ENCODE results near the gene CATSPERZ. TPM values are rescaled to one million over a fixed set of nuclear protein-coding genes. Genes with fewer than 3 reads are reported as not detected.

CATSPERZ gene
- total RNA-seq, 1 donor from 2014 or later: 1.0 TPM

DNA sequence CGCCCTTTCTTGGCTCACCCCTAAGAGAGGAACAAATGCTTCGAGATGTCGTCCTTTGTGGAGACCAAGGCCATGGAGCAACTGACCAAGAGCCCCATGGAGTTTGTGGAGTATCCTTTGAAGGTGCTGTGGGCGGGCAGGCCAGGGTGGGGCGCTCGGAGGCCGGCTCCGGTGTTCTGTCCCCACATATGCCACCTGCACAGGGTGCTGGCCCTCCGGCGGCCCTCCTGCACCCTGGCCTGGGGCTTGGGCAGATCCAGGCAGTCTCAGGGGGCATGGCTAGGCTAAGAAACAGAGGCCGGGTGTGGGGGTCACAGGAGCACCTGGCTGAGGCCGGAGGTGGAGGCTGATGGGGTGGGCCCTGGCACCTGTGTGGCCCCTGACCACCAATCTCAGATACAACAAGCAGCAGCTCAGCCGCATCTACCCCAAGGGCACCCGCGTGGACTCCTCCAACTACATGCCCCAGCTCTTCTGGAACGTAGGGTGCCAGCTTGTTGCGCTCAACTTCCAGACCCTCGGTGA is 38.5 kb upstream of the CATSPERZ start:
- no peaks in the 10 kb centered on the region for H3K9me3 Mint-ChIP-seq (ENCODE audit: low read depth)
- DNase-seq (ENCODE audit: low spot score): no peak
- H3K27ac Mint-ChIP-seq (ENCODE audit: unreplicated experiment): peak overlapping the region; percentile 17
- H3K36me3 Mint-ChIP-seq (ENCODE audit: low read depth): peaks cover 38% of the 10 kb centered on the region
- H3K27me3 Mint-ChIP-seq (ENCODE audit: low read depth): no peaks in the 10 kb centered on the region
- H3K4me1 Mint-ChIP-seq (ENCODE audit: low read depth): peaks cover 5% of the 10 kb centered on the region
- TF ChIP-seq, protein P1, sequence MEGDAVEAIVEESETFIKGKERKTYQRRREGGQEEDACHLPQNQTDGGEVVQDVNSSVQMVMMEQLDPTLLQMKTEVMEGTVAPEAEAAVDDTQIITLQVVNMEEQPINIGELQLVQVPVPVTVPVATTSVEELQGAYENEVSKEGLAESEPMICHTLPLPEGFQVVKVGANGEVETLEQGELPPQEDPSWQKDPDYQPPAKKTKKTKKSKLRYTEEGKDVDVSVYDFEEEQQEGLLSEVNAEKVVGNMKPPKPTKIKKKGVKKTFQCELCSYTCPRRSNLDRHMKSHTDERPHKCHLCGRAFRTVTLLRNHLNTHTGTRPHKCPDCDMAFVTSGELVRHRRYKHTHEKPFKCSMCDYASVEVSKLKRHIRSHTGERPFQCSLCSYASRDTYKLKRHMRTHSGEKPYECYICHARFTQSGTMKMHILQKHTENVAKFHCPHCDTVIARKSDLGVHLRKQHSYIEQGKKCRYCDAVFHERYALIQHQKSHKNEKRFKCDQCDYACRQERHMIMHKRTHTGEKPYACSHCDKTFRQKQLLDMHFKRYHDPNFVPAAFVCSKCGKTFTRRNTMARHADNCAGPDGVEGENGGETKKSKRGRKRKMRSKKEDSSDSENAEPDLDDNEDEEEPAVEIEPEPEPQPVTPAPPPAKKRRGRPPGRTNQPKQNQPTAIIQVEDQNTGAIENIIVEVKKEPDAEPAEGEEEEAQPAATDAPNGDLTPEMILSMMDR (IDR thresholded peaks at IDR 0.05): no peak
- H3K4me3 Mint-ChIP-seq (ENCODE audit: unreplicated experiment): no peak overlapping the region

DNA sequence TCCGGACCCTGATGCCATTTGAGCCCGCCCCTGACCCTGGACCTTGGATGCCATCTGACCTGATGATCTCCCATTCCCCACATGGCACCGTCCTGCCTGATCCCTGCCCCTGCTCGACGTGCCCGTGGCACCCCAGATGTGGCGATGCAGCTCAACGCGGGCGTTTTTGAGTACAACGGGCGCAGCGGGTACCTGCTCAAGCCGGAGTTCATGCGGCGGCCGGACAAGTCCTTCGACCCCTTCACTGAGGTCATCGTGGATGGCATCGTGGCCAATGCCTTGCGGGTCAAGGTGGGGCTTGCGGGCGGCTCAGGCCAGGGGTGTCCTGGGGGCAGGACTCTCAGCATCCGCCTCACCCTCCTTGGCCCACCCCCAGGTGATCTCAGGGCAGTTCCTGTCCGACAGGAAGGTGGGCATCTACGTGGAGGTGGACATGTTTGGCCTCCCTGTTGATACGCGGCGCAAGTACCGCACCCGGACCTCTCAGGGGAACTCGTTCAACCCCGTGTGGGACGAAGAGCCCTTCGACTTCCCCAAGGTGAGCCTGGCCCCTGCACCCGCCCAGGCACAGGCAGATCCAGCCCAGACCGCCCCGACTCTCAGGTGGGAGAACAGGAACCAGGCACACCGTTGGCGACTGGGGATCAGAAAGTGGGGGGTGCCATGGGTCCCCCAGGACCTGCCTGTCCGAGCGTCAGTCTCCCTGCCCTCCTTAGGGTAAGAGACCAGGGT is 37.7 kb upstream of the CATSPERZ start:
- TF ChIP-seq, protein P1 (IDR thresholded peaks at IDR 0.05): no peak
- Mint-ChIP-seq H3K27me3 (ENCODE audit: low read depth) (no peaks in the 10 kb centered on the region), H3K4me3 (ENCODE audit: unreplicated experiment) (no peak overlapping the region), H3K27ac (ENCODE audit: unreplicated experiment) (peak overlapping the region; percentile 59), H3K9me3 (ENCODE audit: low read depth) (no peaks in the 10 kb centered on the region), H3K36me3 (ENCODE audit: low read depth) (peaks cover 36% of the 10 kb centered on the region), H3K4me1 (ENCODE audit: low read depth) (peaks cover 5% of the 10 kb centered on the region)
- no peak for DNase-seq (ENCODE audit: low spot score)

DNA sequence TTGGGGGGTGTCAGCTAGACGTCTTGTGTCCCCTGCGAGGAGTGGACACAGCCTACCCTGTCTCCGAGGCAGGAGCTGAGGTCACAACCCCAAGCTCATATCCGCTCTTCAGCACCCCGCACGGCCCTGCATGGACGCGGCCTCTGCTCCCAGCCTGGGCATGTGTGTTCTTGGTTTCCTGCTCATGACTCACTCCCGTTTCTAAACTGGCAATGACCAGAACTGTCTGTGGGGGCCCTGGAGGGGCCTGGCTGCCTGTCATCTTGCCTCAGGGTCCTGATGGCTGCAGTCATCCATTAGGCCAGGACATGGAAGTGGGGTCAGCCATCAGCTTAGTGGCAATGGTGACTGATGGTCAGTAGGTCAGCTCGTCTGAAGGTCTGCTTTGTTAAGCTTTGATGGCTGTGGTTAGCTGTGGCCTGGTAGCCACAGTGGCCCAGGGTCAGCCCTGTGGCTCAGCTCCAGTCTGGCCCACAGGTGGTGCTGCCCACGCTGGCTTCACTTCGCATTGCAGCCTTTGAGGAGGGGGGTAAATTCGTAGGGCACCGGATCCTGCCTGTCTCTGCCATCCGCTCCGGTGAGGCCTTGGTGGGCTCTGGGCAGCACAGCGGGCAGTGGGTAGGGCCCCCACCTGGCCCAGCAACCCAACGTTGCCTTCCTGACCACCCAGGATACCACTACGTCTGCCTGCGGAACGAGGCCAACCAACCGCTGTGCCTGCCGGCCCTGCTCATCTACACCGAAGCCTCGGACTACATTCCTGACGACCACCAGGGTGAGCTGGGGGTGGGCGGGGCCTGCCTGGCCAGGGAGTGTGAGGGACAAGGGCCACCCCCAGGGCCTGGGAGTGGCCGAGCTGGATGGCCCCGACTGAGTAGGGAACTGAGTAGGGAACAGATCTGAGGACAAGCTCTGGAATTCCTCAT is 36.9 kb upstream of the CATSPERZ start:
- DNase-seq (ENCODE audit: low spot score): no peak
- Mint-ChIP-seq H3K9me3 (ENCODE audit: low read depth) (no peaks in the 10 kb centered on the region), H3K27ac (ENCODE audit: unreplicated experiment) (peak overlapping the region; percentile 59), H3K4me1 (ENCODE audit: low read depth) (peaks cover 13% of the 10 kb centered on the region), H3K4me3 (ENCODE audit: unreplicated experiment) (no peak overlapping the region), H3K36me3 (ENCODE audit: low read depth) (peaks cover 30% of the 10 kb centered on the region), H3K27me3 (ENCODE audit: low read depth) (no peaks in the 10 kb centered on the region)
- TF ChIP-seq, protein P1 (IDR thresholded peaks at IDR 0.05): no peak

DNA sequence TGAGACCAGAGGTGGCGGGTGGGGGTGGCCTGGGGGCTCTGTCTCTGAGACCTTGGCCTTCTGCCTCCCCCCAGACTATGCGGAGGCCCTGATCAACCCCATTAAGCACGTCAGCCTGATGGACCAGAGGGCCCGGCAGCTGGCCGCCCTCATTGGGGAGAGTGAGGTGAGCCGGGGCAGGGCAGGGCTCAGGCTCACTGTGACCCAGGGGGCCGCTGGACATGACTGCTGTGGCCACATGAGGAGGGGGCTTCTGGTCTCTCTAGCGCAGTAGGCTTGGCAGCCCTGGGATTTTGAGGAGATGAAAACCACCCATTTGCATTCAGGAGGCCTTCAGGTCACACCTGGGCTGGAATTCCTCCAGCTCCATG is 36.2 kb upstream of the CATSPERZ start:
- no peak overlapping the region for H3K27ac Mint-ChIP-seq (ENCODE audit: unreplicated experiment)

More for the DNA sequence above, 36.2 kb upstream of the CATSPERZ start:
- peaks cover 28% of the 10 kb centered on the region for H3K36me3 Mint-ChIP-seq (ENCODE audit: low read depth)
- TF ChIP-seq, protein P1 (IDR thresholded peaks at IDR 0.05): no peak
- H3K4me1 Mint-ChIP-seq (ENCODE audit: low read depth): peaks cover 19% of the 10 kb centered on the region
- no peak overlapping the region for H3K4me3 Mint-ChIP-seq (ENCODE audit: unreplicated experiment)
- DNase-seq (ENCODE audit: low spot score): no peak
- no peaks in the 10 kb centered on the region for H3K27me3 Mint-ChIP-seq (ENCODE audit: low read depth)
- no peaks in the 10 kb centered on the region for H3K9me3 Mint-ChIP-seq (ENCODE audit: low read depth)
